Transverse colon (tissue), 4 donors: ENCODE data around the gene SLC4A7. TPM values are rescaled to one million over a fixed set of nuclear protein-coding genes. Genes with fewer than 3 reads are reported as not detected.
"Not testable (repeated sequence)": the region's sequence is repeated elsewhere in the genome, so short reads cannot be mapped to it uniquely, and the experiment has no call there.

ENCODE experiments used
- DNase-seq: peaks from one replicate; pipeline ENCODE4 v3.0.0-alpha.2; 2019
- H3K27ac ChIP-seq, 4 donors: fragments of 200-600 bp; sonication (generic); 2 replicates each; pipeline ENCODE4 v1.5.1; 2016 to 2018; ENCODE audit warnings: inconsistent platforms in 4 of 4
- H3K27me3 ChIP-seq: fragments of 200-600 bp; sonication (generic); 2 replicates; pipeline ENCODE4 v1.5.1; 2017; ENCODE audit warnings: inconsistent platforms
- H3K36me3 ChIP-seq, 4 donors: fragments of 200-600 bp; sonication (generic); 2 replicates each; pipeline ENCODE4 v1.5.1; 2017 to 2019; ENCODE audit warnings: inconsistent platforms in 4 of 4
- H3K4me1 ChIP-seq, 4 donors: fragments of 200-600 bp; sonication (generic); 2 replicates each; pipeline ENCODE4 v1.5.1; 2017 to 2020; ENCODE audit warnings: inconsistent platforms in 4 of 4
- H3K4me3 ChIP-seq, 4 donors: fragments of 200-600 bp; sonication (generic); 1 replicate in 1 of 4; 2 replicates in 3 of 4; pipeline versions ENCODE4 v1.5.1 to v1.6.1; 2017 to 2019; ENCODE audit warnings: inconsistent platforms in 4 of 4
- H3K9me3 ChIP-seq, 2 donors: fragments of 200-600 bp; sonication (generic); 2 replicates each; pipeline ENCODE4 v1.5.1; 2017 to 2019; ENCODE audit warnings: inconsistent platforms in 2 of 2
- EP300 ChIP-seq: sonication (generic); formaldehyde crosslinking; IDR thresholded peaks from one replicate; pipeline ENCODE4 v1.6.1; 2017; ENCODE audit warnings: antibody characterized with exemption, low read depth
- POLR2A ChIP-seq: fragments of 450-650 bp; IDR thresholded peaks from one replicate; pipeline ENCODE4 v1.6.1; 2016; ENCODE audit warnings: antibody characterized with exemption, mild to moderate bottlenecking, moderate library complexity
- POLR2AphosphoS5 ChIP-seq, 3 donors: sonication (generic); formaldehyde crosslinking; IDR thresholded peaks; one replicate each; pipeline ENCODE4 v1.6.1; 2016; ENCODE audit warnings: antibody characterized with exemption in 3 of 3
- WGBS, 2 donors: methylation state at CpG; one replicate each; pipeline ENCODE4 v1.1.5; 2018; ENCODE audit warnings: low coverage in 1 of 2; 5-methylcytosine and 5-hydroxymethylcytosine counted together
- in situ Hi-C, 4 donors: fragments of 200-750 bp; cut with MboI; loops; one replicate each; pipeline versions ENCODE4 v1.15.0 to v1.15.1; 2017; ENCODE audit warnings: low sequenced_read_pairs in 3 of 4, low pct_ligation_motif_present in 1 of 4, low pct_unique_long_range_greater_than_20kb in 1 of 4
- intact Hi-C: fragments of 100-400 bp; cut with DNase I; formaldehyde crosslinking; loops from one replicate; pipeline ENCODE4 v1.15.1; 2023; ENCODE audit warnings: low total_unique reads
- total RNA-seq, 4 donors: library from RNA; depleted of rRNA; stranded (reverse); fragments of >200 nt; gene quantifications; one replicate each; pipeline ENCODE4 v1.1.0, GENCODE V29; 2016
- TF ChIP-seq, protein P1 (sequence below), 5 experiments: fragments of 200-600 bp in 3 of 5; fragments of 450-650 bp in 2 of 5; sonication (generic) in 3 of 5; IDR thresholded peaks; 1 replicate in 2 of 5; 2 replicates in 3 of 5; pipeline ENCODE4 v1.5.1; 2016 to 2017; ENCODE audit warnings: antibody characterized with exemption in 5 of 5, inconsistent platforms in 3 of 5, mild to moderate bottlenecking in 2 of 5, moderate library complexity in 1 of 5

SLC4A7 gene
- total RNA-seq, 4 donors from 2014 or later = 22.7 to 45.6 (median 35.4) TPM

- in situ Hi-C loops = no loop called here
- Histone ChIP-seq H3K27me3 (no peaks in the 10 kb centered on the region), H3K9me3 (no peaks in the 10 kb centered on the region), H3K4me3 (no peak overlapping the region), H3K36me3 (peaks cover 0 to 8% (median 0%) of the 10 kb centered on the region in 4 donors), H3K27ac (no peak overlapping the region), H3K4me1 (peaks cover 0 to 9% (median 4%) of the 10 kb centered on the region in 4 donors)
- WGBS, 2 donors = 95% methylated on average over 2 of the region's 2 CpGs; no CpG with 5 or more reads in 1 of the 2 donors
- intact Hi-C loops = no loop called here
- no peak for DNase-seq
- TF ChIP-seq, protein P1, sequence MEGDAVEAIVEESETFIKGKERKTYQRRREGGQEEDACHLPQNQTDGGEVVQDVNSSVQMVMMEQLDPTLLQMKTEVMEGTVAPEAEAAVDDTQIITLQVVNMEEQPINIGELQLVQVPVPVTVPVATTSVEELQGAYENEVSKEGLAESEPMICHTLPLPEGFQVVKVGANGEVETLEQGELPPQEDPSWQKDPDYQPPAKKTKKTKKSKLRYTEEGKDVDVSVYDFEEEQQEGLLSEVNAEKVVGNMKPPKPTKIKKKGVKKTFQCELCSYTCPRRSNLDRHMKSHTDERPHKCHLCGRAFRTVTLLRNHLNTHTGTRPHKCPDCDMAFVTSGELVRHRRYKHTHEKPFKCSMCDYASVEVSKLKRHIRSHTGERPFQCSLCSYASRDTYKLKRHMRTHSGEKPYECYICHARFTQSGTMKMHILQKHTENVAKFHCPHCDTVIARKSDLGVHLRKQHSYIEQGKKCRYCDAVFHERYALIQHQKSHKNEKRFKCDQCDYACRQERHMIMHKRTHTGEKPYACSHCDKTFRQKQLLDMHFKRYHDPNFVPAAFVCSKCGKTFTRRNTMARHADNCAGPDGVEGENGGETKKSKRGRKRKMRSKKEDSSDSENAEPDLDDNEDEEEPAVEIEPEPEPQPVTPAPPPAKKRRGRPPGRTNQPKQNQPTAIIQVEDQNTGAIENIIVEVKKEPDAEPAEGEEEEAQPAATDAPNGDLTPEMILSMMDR (IDR thresholded peaks at IDR 0.05) = no peak
Measured at GRCh38 chr3:27429909-27430308, 54.3 kb downstream of the SLC4A7 start.

- no peak for DNase-seq
- in situ Hi-C loops (no loop called here), intact Hi-C loops (no loop called here)
- H3K4me1 ChIP-seq = peaks cover 0 to 9% (median 4%) of the 10 kb centered on the region in 4 donors
- TF ChIP-seq POLR2AphosphoS5 (IDR thresholded peaks at IDR 0.05) = no peak
- TF ChIP-seq, protein P1 (IDR thresholded peaks at IDR 0.05) = no peak
- TF ChIP-seq EP300 = no peak
- TF ChIP-seq POLR2A = no peak
- H3K9me3 ChIP-seq = no peaks in the 10 kb centered on the region
- H3K27ac ChIP-seq = no peak overlapping the region
- H3K4me3 ChIP-seq = no peak overlapping the region
- H3K27me3 ChIP-seq = no peaks in the 10 kb centered on the region
- peaks cover 0 to 5% (median 1%) of the 10 kb centered on the region in 4 donors for H3K36me3 ChIP-seq
Measured at GRCh38 chr3:27428446-27428845, 55.7 kb downstream of the SLC4A7 start.

DNA sequence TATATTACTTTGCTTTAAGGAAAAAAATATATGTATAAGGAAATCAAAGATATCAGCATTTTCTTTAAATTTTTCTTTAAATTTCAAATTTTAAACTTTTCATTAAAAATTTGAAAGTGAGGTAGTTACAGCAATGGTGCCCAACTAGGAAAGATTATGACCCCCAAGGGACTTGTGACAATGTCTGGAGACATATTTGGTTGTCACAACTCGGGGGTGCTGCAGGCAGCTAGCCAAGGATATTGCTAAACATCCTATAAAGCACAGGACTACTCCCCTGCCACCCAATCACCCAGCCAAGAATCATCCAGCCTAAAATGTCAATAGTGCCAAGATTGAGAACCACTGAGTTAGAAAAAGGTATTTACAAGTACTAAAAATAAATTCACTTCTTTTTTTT, 57.3 kb downstream of the SLC4A7 start:
- no peaks in the 10 kb centered on the region for H3K27me3 ChIP-seq
- no peak overlapping the region for H3K27ac ChIP-seq
- DNase-seq = no peak
- peaks cover 0 to 10% (median 2%) of the 10 kb centered on the region in 4 donors for H3K36me3 ChIP-seq
- in situ Hi-C loops = no loop called here
- no peaks in the 10 kb centered on the region for H3K9me3 ChIP-seq
- H3K4me1 ChIP-seq = peaks cover 0 to 9% (median 4%) of the 10 kb centered on the region in 4 donors
- H3K4me3 ChIP-seq = no peak overlapping the region
- TF ChIP-seq POLR2AphosphoS5 (IDR thresholded peaks at IDR 0.05) (no peak), POLR2A (no peak), EP300 (no peak)
- TF ChIP-seq, protein P1 (IDR thresholded peaks at IDR 0.05) = no peak
- 63% methylated on average over 1 of the region's 1 CpG; no CpG with 5 or more reads in 1 of the 2 donors for WGBS, 2 donors
- intact Hi-C loops = no loop called here

- 86 to 94% methylated on average over 8 of the region's 8 CpGs for WGBS, 2 donors
- no peak overlapping the region for H3K4me3 ChIP-seq
- H3K4me1 ChIP-seq = peaks cover 0 to 5% (median 1%) of the 10 kb centered on the region in 4 donors
- no peak overlapping the region for H3K27ac ChIP-seq
- TF ChIP-seq POLR2A (no peak), POLR2AphosphoS5 (IDR thresholded peaks at IDR 0.05) (no peak), EP300 (no peak)
- TF ChIP-seq, protein P1 (IDR thresholded peaks at IDR 0.05) = no peak
- intact Hi-C loops (no loop called here), in situ Hi-C loops (no loop called here)
- no peaks in the 10 kb centered on the region for H3K9me3 ChIP-seq
- H3K27me3 ChIP-seq = no peaks in the 10 kb centered on the region
- no peak for DNase-seq
- peaks cover 0 to 10% (median 2%) of the 10 kb centered on the region in 4 donors for H3K36me3 ChIP-seq
Measured at GRCh38 chr3:27425896-27426565, 58.2 kb downstream of the SLC4A7 start.

GRCh38 chr3:27424812-27425521, 59.2 kb downstream of the SLC4A7 start:
- 92 to 98% methylated on average over 1 to 13 of the region's 13 CpGs for WGBS, 2 donors
- H3K4me1 ChIP-seq, H3K27ac ChIP-seq, DNase-seq, H3K4me3 ChIP-seq, in situ Hi-C loops, H3K27me3 ChIP-seq, H3K9me3 ChIP-seq, intact Hi-C loops: not testable (repeated sequence)
- H3K36me3 ChIP-seq = peaks cover 0 to 19% (median 2%) of the 10 kb centered on the region in 4 donors
